ENCODE results near the gene ARFGAP3. TPM values are rescaled to one million over a fixed set of nuclear protein-coding genes. Genes with fewer than 3 reads are reported as not detected.

The ARFGAP3 gene
- polyA plus RNA-seq, 1 of the 3 experiments (the other 2 are of a cell fraction) = 12.6 TPM

DNA sequence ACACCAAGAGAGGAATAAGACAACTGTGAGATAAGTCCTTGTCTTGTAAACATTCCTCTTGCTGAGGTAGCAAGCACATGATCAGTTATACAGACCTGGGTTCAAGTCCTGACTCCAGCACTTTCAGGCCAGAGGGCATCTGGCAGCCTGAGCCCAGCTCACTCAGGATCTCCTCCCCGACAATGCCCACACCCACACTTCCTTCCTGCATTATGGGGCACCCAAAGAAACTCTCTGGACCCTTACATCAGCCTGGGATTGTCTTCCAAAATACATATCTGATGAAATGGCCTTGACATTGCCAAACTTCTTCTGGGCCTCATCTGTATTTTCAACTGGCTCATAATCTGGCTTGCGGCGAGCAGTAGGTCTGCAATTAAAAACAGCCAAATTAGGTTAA is 48.6 kb downstream of the ARFGAP3 start:
- H3K9ac ChIP-seq = no peak overlapping the region
- no peak for DNase-seq
- peaks cover 0 to 14% of the 10 kb centered on the region in 2 experiments; a peak in 1 of 4 replicates for H3K4me1 ChIP-seq (ENCODE audit: control insufficient read depth in 1 of 2, insufficient read depth in 2 of 2, low read depth in 1 of 2, low read length in 1 of 2)
- WGBS (ENCODE audit: low lambda C conversion rate) = 98% methylated on average over 3 of the region's 3 CpGs
- no peak for TF ChIP-seq EZH2phosphoT487 (IDR thresholded peaks at IDR 0.05; ENCODE audit: borderline replicate concordance, low read depth)
- no peak for TF ChIP-seq SMC3 (IDR thresholded peaks at IDR 0.05; ENCODE audit: low read depth, low read length)
- TF ChIP-seq TEAD4 (IDR thresholded peaks at IDR 0.05; ENCODE audit: borderline replicate concordance, insufficient read depth) = no peak
- no peak for TF ChIP-seq GABPA (IDR thresholded peaks at IDR 0.05; ENCODE audit: low read depth)
- no peak for TF ChIP-seq EP300 (IDR thresholded peaks at IDR 0.05; ENCODE audit: borderline replicate concordance in 1 of 2, low read depth in 1 of 2, low read length in 1 of 2)
- no peak for TF ChIP-seq CHD2 (IDR thresholded peaks at IDR 0.05; ENCODE audit: low read length, partially characterized antibody)
- TF ChIP-seq, protein P1, sequence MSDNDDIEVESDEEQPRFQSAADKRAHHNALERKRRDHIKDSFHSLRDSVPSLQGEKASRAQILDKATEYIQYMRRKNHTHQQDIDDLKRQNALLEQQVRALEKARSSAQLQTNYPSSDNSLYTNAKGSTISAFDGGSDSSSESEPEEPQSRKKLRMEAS (IDR thresholded peaks at IDR 0.05; ENCODE audit: low read depth) = no peak
- no peak for TF ChIP-seq RFX5 (IDR thresholded peaks at IDR 0.05; ENCODE audit: low read length)
- no peak for TF ChIP-seq RXRA (IDR thresholded peaks at IDR 0.05; ENCODE audit: borderline replicate concordance, low read depth)
- TF ChIP-seq, protein P2, sequence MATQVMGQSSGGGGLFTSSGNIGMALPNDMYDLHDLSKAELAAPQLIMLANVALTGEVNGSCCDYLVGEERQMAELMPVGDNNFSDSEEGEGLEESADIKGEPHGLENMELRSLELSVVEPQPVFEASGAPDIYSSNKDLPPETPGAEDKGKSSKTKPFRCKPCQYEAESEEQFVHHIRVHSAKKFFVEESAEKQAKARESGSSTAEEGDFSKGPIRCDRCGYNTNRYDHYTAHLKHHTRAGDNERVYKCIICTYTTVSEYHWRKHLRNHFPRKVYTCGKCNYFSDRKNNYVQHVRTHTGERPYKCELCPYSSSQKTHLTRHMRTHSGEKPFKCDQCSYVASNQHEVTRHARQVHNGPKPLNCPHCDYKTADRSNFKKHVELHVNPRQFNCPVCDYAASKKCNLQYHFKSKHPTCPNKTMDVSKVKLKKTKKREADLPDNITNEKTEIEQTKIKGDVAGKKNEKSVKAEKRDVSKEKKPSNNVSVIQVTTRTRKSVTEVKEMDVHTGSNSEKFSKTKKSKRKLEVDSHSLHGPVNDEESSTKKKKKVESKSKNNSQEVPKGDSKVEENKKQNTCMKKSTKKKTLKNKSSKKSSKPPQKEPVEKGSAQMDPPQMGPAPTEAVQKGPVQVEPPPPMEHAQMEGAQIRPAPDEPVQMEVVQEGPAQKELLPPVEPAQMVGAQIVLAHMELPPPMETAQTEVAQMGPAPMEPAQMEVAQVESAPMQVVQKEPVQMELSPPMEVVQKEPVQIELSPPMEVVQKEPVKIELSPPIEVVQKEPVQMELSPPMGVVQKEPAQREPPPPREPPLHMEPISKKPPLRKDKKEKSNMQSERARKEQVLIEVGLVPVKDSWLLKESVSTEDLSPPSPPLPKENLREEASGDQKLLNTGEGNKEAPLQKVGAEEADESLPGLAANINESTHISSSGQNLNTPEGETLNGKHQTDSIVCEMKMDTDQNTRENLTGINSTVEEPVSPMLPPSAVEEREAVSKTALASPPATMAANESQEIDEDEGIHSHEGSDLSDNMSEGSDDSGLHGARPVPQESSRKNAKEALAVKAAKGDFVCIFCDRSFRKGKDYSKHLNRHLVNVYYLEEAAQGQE (IDR thresholded peaks at IDR 0.05; ENCODE audit: low read depth, low read length) = no peak
- no peak for TF ChIP-seq FOSL2 (IDR thresholded peaks at IDR 0.05; ENCODE audit: borderline replicate concordance, low read depth)
- TF ChIP-seq, protein P3, sequence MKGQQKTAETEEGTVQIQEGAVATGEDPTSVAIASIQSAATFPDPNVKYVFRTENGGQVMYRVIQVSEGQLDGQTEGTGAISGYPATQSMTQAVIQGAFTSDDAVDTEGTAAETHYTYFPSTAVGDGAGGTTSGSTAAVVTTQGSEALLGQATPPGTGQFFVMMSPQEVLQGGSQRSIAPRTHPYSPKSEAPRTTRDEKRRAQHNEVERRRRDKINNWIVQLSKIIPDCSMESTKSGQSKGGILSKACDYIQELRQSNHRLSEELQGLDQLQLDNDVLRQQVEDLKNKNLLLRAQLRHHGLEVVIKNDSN (IDR thresholded peaks at IDR 0.05; ENCODE audit: borderline replicate concordance, low read depth) = no peak
- no peak for TF ChIP-seq FOXJ3 (CRISPR knock-in tag; IDR thresholded peaks at IDR 0.05)
- no peak for TF ChIP-seq NFIC (IDR thresholded peaks at IDR 0.05; ENCODE audit: borderline replicate concordance)
- TF ChIP-seq SIN3A (IDR thresholded peaks at IDR 0.05; ENCODE audit: borderline replicate concordance, low read depth, low read length) = no peak
- no peaks in the 10 kb centered on the region for H4K20me1 ChIP-seq (ENCODE audit: insufficient read depth)
- H3K9me3 ChIP-seq = no peaks in the 10 kb centered on the region
- no peak overlapping the region for H3K4me3 ChIP-seq (ENCODE audit: low read depth in 2 of 2, low read length in 1 of 2)
- no peaks in the 10 kb centered on the region for H3K9me2 ChIP-seq
- ChIA-PET CTCF (no interaction called here), POLR2A (no interaction called here)
- H3K4me2 ChIP-seq = no peak overlapping the region
- no peaks in the 10 kb centered on the region for H3F3A ChIP-seq (replicated peaks; ENCODE audit: insufficient read depth)
- peaks cover 0 to 14% of the 10 kb centered on the region in 2 experiments for H3K36me3 ChIP-seq (replicated peaks in 1 of 2; ENCODE audit: control insufficient read depth in 1 of 2, insufficient read depth in 2 of 2, low read length in 1 of 2)
- no peak overlapping the region for H3K27ac ChIP-seq (ENCODE audit: low read depth in 2 of 2, low read length in 1 of 2)
- H3K27me3 ChIP-seq (ENCODE audit: insufficient read depth) = no peaks in the 10 kb centered on the region
- H3K79me2 ChIP-seq (ENCODE audit: insufficient read depth) = no peaks in the 10 kb centered on the region
- H2AFZ ChIP-seq (ENCODE audit: low read depth) = no peak overlapping the region

All from SK-N-SH (cell line).